ENCODE results near the gene TET2. TPM values are rescaled to one million over a fixed set of nuclear protein-coding genes. Genes with fewer than 3 reads are reported as not detected.

TET2 gene
- total RNA-seq, 6 experiments from 2014 or later: 5.8 to 8.8 (median 7.0) TPM

DNA sequence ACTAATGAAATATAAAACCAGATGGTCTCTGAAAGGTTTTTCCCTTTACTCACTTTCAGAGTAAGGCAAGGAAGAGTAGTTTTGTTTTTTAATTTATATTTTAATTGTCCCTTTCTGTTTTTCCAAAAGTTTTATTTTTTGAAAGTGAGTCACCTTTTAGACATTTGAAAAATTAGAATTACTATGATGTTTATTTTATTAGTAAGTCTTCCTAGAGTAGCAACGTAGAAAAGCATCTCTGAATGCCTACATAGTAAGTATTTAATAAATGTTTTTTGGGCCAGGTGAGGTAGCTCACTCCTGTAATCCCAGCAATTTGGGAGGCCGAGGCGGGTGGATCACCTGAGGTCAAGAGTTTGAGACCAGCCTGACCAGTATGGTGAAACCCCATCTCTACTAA is 51.1 kb downstream of the TET2 start:
- no peak for ATAC-seq
- Histone ChIP-seq H3K27ac (no peak overlapping the region), H3K4me3 (no peak overlapping the region), H3K9me3 (no peaks in the 10 kb centered on the region), H3K36me3 (no peaks in the 10 kb centered on the region), H3K27me3 (no peaks in the 10 kb centered on the region), H3K4me1 (peaks cover 0 to 5% (median 0%) of the 10 kb centered on the region in 4 donors)
- 92% methylated on average over 3 of the region's 3 CpGs for WGBS (ENCODE audit: insufficient coverage, low coverage, low lambda C conversion rate, missing lambda C conversion rate)
- TF ChIP-seq, protein P1, sequence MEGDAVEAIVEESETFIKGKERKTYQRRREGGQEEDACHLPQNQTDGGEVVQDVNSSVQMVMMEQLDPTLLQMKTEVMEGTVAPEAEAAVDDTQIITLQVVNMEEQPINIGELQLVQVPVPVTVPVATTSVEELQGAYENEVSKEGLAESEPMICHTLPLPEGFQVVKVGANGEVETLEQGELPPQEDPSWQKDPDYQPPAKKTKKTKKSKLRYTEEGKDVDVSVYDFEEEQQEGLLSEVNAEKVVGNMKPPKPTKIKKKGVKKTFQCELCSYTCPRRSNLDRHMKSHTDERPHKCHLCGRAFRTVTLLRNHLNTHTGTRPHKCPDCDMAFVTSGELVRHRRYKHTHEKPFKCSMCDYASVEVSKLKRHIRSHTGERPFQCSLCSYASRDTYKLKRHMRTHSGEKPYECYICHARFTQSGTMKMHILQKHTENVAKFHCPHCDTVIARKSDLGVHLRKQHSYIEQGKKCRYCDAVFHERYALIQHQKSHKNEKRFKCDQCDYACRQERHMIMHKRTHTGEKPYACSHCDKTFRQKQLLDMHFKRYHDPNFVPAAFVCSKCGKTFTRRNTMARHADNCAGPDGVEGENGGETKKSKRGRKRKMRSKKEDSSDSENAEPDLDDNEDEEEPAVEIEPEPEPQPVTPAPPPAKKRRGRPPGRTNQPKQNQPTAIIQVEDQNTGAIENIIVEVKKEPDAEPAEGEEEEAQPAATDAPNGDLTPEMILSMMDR (IDR thresholded peaks at IDR 0.05): no peak
- no peak for TF ChIP-seq POLR2A (IDR thresholded peaks at IDR 0.05)
- DNase-seq: no peak
- intact Hi-C loops (cut with DNase I): no loop called here

DNA sequence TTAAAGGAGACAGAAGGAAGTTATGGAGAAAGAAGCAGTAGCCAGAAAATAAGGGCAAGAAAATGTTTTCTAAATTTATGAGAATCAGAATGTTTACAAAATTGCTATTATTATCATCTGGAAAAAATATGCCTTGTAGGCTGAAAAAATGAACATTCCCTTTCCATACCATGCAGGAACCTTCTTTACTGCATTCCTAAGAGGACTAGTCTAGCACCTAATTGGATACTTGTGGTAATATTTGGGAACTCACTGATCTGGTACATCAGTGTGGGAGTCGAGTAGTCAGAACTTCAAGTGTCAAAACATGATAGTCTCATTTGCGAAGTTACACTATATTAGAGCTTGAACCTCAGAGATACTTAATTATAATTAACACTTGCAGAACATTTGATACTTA is 51.9 kb downstream of the TET2 start:
- no peaks in the 10 kb centered on the region for H3K27me3 ChIP-seq
- 84% methylated on average over 2 of the region's 2 CpGs for WGBS (ENCODE audit: insufficient coverage, low coverage, low lambda C conversion rate, missing lambda C conversion rate)
- no peaks in the 10 kb centered on the region for H3K4me1 ChIP-seq
- no peak for TF ChIP-seq POLR2A (IDR thresholded peaks at IDR 0.05)
- TF ChIP-seq, protein P1 (IDR thresholded peaks at IDR 0.05): no peak
- no peaks in the 10 kb centered on the region for H3K9me3 ChIP-seq
- no peak overlapping the region for H3K4me3 ChIP-seq
- ATAC-seq: no peak
- H3K36me3 ChIP-seq: no peaks in the 10 kb centered on the region
- DNase-seq: no peak
- no peak overlapping the region for H3K27ac ChIP-seq
- intact Hi-C loops (cut with DNase I): no loop called here

DNA sequence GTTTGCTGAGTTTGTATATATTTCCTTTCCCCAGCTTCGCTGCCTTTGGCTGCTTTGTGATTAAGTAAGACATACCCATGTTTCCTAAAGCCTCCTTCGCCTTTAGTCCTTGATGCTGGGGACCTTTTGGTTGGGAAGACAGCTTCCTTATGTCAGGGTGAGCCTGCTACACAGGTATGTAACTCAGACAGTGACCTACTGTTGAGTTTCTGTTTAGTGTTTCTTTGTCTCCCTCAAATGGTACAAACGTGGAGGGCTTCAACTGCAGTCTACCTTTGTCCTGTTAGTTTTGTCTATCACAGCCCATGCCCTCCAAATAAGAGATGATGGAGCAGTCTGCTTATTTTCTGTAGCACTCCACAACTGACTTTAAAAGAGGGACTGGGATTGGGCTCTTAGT is 59.5 kb downstream of the TET2 start:
- WGBS (ENCODE audit: insufficient coverage, low coverage, low lambda C conversion rate, missing lambda C conversion rate): 63% methylated on average over 3 of the region's 3 CpGs
- H3K4me3 ChIP-seq: no peak overlapping the region
- ATAC-seq: no peak
- no peaks in the 10 kb centered on the region for H3K9me3 ChIP-seq
- H3K27me3 ChIP-seq: no peaks in the 10 kb centered on the region
- DNase-seq: no peak
- TF ChIP-seq, protein P1 (IDR thresholded peaks at IDR 0.05): no peak
- TF ChIP-seq POLR2A (IDR thresholded peaks at IDR 0.05): no peak
- intact Hi-C loops (cut with DNase I): no loop called here
- no peaks in the 10 kb centered on the region for H3K4me1 ChIP-seq
- no peak overlapping the region for H3K27ac ChIP-seq
- no peaks in the 10 kb centered on the region for H3K36me3 ChIP-seq

GRCh38 chr4:105207386-105207785 is 60.7 kb downstream of the TET2 start:
- Histone ChIP-seq H3K27ac (no peak overlapping the region), H3K4me3 (no peak overlapping the region), H3K36me3 (no peaks in the 10 kb centered on the region), H3K9me3 (no peaks in the 10 kb centered on the region), H3K27me3 (no peaks in the 10 kb centered on the region), H3K4me1 (no peaks in the 10 kb centered on the region)
- TF ChIP-seq, protein P1 (IDR thresholded peaks at IDR 0.05): no peak
- TF ChIP-seq POLR2A (IDR thresholded peaks at IDR 0.05): no peak
- ATAC-seq: no peak
- no peak for DNase-seq
- intact Hi-C loops (cut with DNase I): no loop called here
- WGBS (ENCODE audit: insufficient coverage, low coverage, low lambda C conversion rate, missing lambda C conversion rate): 100% methylated on average over 2 of the region's 2 CpGs

GRCh38 chr4:105208561-105208960 is 61.9 kb downstream of the TET2 start:
- ATAC-seq (no peak), DNase-seq (no peak)
- intact Hi-C loops (cut with DNase I): no loop called here
- no peak overlapping the region for H3K27ac ChIP-seq
- WGBS (ENCODE audit: insufficient coverage, low coverage, low lambda C conversion rate, missing lambda C conversion rate): 71% methylated on average over 5 of the region's 5 CpGs
- no peaks in the 10 kb centered on the region for H3K9me3 ChIP-seq
- no peaks in the 10 kb centered on the region for H3K36me3 ChIP-seq
- H3K4me3 ChIP-seq: no peak overlapping the region
- no peaks in the 10 kb centered on the region for H3K4me1 ChIP-seq
- TF ChIP-seq POLR2A (IDR thresholded peaks at IDR 0.05): no peak
- TF ChIP-seq, protein P1 (IDR thresholded peaks at IDR 0.05): no peak
- no peaks in the 10 kb centered on the region for H3K27me3 ChIP-seq

Measured in right lobe of liver (tissue), 6 donors.